Right lobe of liver (tissue), 4 donors: ENCODE results near the gene CAMK2B.

Source experiments
- POLR2A ChIP-seq: fragments of 450-650 bp; IDR thresholded peaks from one replicate; pipeline ENCODE4 v1.6.1; 2017; ENCODE audit warnings: antibody characterized with exemption, mild to moderate bottlenecking
- TF ChIP-seq, protein P1 (sequence below), 4 donors: fragments of 200-600 bp in 3 of 4; fragments of 450-650 bp in 1 of 4; IDR thresholded peaks; one replicate each; pipeline versions ENCODE4 v1.5.1 to v1.8.0; 2016 to 2022; ENCODE audit warnings: antibody characterized with exemption in 4 of 4, mild to moderate bottlenecking in 2 of 4
- donor health status: DM: no; HTN: no; CAD: no.
- donor health status: DM: no; HTN: no; CAD: no.
- donor health status: DM: no; HTN: yes; CAD: no.

- TF ChIP-seq, protein P1, sequence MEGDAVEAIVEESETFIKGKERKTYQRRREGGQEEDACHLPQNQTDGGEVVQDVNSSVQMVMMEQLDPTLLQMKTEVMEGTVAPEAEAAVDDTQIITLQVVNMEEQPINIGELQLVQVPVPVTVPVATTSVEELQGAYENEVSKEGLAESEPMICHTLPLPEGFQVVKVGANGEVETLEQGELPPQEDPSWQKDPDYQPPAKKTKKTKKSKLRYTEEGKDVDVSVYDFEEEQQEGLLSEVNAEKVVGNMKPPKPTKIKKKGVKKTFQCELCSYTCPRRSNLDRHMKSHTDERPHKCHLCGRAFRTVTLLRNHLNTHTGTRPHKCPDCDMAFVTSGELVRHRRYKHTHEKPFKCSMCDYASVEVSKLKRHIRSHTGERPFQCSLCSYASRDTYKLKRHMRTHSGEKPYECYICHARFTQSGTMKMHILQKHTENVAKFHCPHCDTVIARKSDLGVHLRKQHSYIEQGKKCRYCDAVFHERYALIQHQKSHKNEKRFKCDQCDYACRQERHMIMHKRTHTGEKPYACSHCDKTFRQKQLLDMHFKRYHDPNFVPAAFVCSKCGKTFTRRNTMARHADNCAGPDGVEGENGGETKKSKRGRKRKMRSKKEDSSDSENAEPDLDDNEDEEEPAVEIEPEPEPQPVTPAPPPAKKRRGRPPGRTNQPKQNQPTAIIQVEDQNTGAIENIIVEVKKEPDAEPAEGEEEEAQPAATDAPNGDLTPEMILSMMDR (IDR thresholded peaks at IDR 0.05) = no peak
- TF ChIP-seq POLR2A = no peak
These were observed 1.3 kb downstream of the CAMK2B start for GRCh38 chr7:44324204-44324480.
